Vagina (tissue), 2 donors: ENCODE measurements around the gene RADX. TPM values are rescaled to one million over a fixed set of nuclear protein-coding genes. Genes with fewer than 3 reads are reported as not detected.

Source experiments
- DNase-seq, 2 donors: peaks; one replicate each; pipeline ENCODE4 v3.0.0-alpha.2; 2017; ENCODE audit errors: extremely low spot score in 2 of 2
- H3K27ac ChIP-seq: fragments of 200-600 bp; sonication (generic); one replicate; pipeline ENCODE4 v1.5.1; 2019
- H3K27me3 ChIP-seq: fragments of 200-600 bp; sonication (generic); one replicate; pipeline ENCODE4 v1.5.1; 2019
- H3K36me3 ChIP-seq, 2 donors: fragments of 200-600 bp; sonication (generic); one replicate each; pipeline ENCODE4 v1.5.1; 2017 to 2019
- H3K4me1 ChIP-seq: fragments of 200-600 bp; sonication (generic); one replicate; pipeline ENCODE4 v1.5.1; 2019
- H3K4me3 ChIP-seq, 2 donors: fragments of 200-600 bp; sonication (generic); 1 replicate in 1 of 2; 2 replicates in 1 of 2; pipeline ENCODE4 v1.5.1; 2016 to 2019
- H3K9me3 ChIP-seq: fragments of 200-600 bp; sonication (generic); one replicate; pipeline ENCODE4 v1.5.1; 2019
- CTCF ChIP-seq, 3 experiments: fragments of 450-650 bp in 2 of 3; fragments of 200-600 bp in 1 of 3; sonication (generic) in 1 of 3; IDR thresholded peaks; one replicate each; pipeline ENCODE4 v1.5.1; 2017 to 2019; ENCODE audit warnings: antibody characterized with exemption in 3 of 3, mild to moderate bottlenecking in 2 of 3, moderate library complexity in 2 of 3
- POLR2A ChIP-seq, 2 donors: fragments of 450-650 bp; IDR thresholded peaks; one replicate each; pipeline ENCODE4 v1.6.1; 2017; ENCODE audit warnings: antibody characterized with exemption in 2 of 2, mild to moderate bottlenecking in 2 of 2, moderate library complexity in 2 of 2
- POLR2AphosphoS5 ChIP-seq, 2 donors: sonication (generic); formaldehyde crosslinking; IDR thresholded peaks; one replicate each; pipeline ENCODE4 v1.9.0; 2017; ENCODE audit warnings: antibody characterized with exemption in 2 of 2, mild to moderate bottlenecking in 2 of 2, low read depth in 1 of 2; ENCODE audit not compliant: insufficient read depth in 1 of 2
- intact Hi-C: fragments of 100-400 bp; cut with DNase I; formaldehyde crosslinking; loops from one replicate; pipeline ENCODE4 v1.15.1; 2023
- total RNA-seq: library from RNA; depleted of rRNA; stranded (reverse); fragments of >200 nt; gene quantifications from one replicate; pipeline ENCODE4 v1.2.3, GENCODE V29; 2016

Gene RADX
- total RNA-seq, 1 donor from 2014 or later = 5.4 TPM

GRCh38 chrX:106706466-106706865, 94.7 kb downstream of the RADX start:
- Histone ChIP-seq H3K36me3 (no peaks in the 10 kb centered on the region), H3K27ac (no peak overlapping the region), H3K4me3 (no peak overlapping the region), H3K4me1 (no peaks in the 10 kb centered on the region), H3K9me3 (no peaks in the 10 kb centered on the region), H3K27me3 (no peaks in the 10 kb centered on the region)
- DNase-seq = no peak
- intact Hi-C loops = no loop called here
- TF ChIP-seq POLR2A (IDR thresholded peaks at IDR 0.05) (no peak), CTCF (IDR thresholded peaks at IDR 0.05) (no peak), POLR2AphosphoS5 (IDR thresholded peaks at IDR 0.05; ENCODE audit: insufficient read depth in 1 of 2, low read depth in 1 of 2) (no peak)

GRCh38 chrX:106707771-106708454, 96.1 kb downstream of the RADX start:
- DNase-seq = no peak
- intact Hi-C loops = no loop called here

GRCh38 chrX:106710771-106711170, 99.0 kb downstream of the RADX start:
- Histone ChIP-seq H3K27me3 (no peaks in the 10 kb centered on the region), H3K9me3 (no peaks in the 10 kb centered on the region), H3K4me1 (no peaks in the 10 kb centered on the region)

More at GRCh38 chrX:106707771-106708454, 96.1 kb downstream of the RADX start:
- Histone ChIP-seq H3K4me3 (no peak overlapping the region), H3K9me3 (no peaks in the 10 kb centered on the region), H3K36me3 (no peaks in the 10 kb centered on the region), H3K27ac (no peak overlapping the region), H3K27me3 (no peaks in the 10 kb centered on the region), H3K4me1 (no peaks in the 10 kb centered on the region)
- TF ChIP-seq POLR2AphosphoS5 (IDR thresholded peaks at IDR 0.05; ENCODE audit: insufficient read depth in 1 of 2, low read depth in 1 of 2) (peak in 1 of 2 donors; percentile 39), POLR2A (IDR thresholded peaks at IDR 0.05) (no peak)

GRCh38 chrX:106711375-106711774, 99.6 kb downstream of the RADX start:
- Histone ChIP-seq H3K4me1 (no peaks in the 10 kb centered on the region), H3K4me3 (no peak overlapping the region), H3K36me3 (no peaks in the 10 kb centered on the region), H3K27me3 (no peaks in the 10 kb centered on the region), H3K9me3 (no peaks in the 10 kb centered on the region), H3K27ac (no peak overlapping the region)
- no peak for DNase-seq
- intact Hi-C loops = no loop called here
- TF ChIP-seq POLR2A (IDR thresholded peaks at IDR 0.05) (no peak), POLR2AphosphoS5 (IDR thresholded peaks at IDR 0.05; ENCODE audit: insufficient read depth in 1 of 2, low read depth in 1 of 2) (no peak), CTCF (IDR thresholded peaks at IDR 0.05) (no peak)

More at GRCh38 chrX:106710771-106711170, 99.0 kb downstream of the RADX start:
- Histone ChIP-seq H3K36me3 (no peaks in the 10 kb centered on the region), H3K27ac (no peak overlapping the region), H3K4me3 (no peak overlapping the region)
- intact Hi-C loops = no loop called here
- TF ChIP-seq POLR2AphosphoS5 (IDR thresholded peaks at IDR 0.05; ENCODE audit: insufficient read depth in 1 of 2, low read depth in 1 of 2) = no peak
- no peak for TF ChIP-seq POLR2A (IDR thresholded peaks at IDR 0.05)
- TF ChIP-seq CTCF (IDR thresholded peaks at IDR 0.05) = no peak
- no peak for DNase-seq

- TF ChIP-seq POLR2AphosphoS5 (IDR thresholded peaks at IDR 0.05; ENCODE audit: insufficient read depth in 1 of 2, low read depth in 1 of 2) (no peak), POLR2A (IDR thresholded peaks at IDR 0.05) (no peak), CTCF (IDR thresholded peaks at IDR 0.05) (no peak)
- DNase-seq = no peak
- H3K36me3 ChIP-seq = no peaks in the 10 kb centered on the region
- H3K27ac ChIP-seq = no peak overlapping the region
- H3K27me3 ChIP-seq = no peaks in the 10 kb centered on the region
- H3K4me1 ChIP-seq = no peaks in the 10 kb centered on the region
- H3K4me3 ChIP-seq = no peak overlapping the region
- no peaks in the 10 kb centered on the region for H3K9me3 ChIP-seq
- intact Hi-C loops = no loop called here
These were observed 104.2 kb downstream of the RADX start for GRCh38 chrX:106716004-106716403.
